GM12864 (cell line): ENCODE measurements around the gene KRTAP12-4.
"Not testable (repeated sequence)": the region's sequence is repeated elsewhere in the genome, so short reads cannot be mapped to it uniquely, and the experiment has no call there.

ENCODE experiments used
- DNase-seq: peaks from one replicate; pipeline ENCODE4 v3.0.0-alpha.2; 2011; ENCODE audit warnings: low read depth
- H3K4me3 ChIP-seq: 2 replicates; pipeline ENCODE4 v1.5.1; 2011; ENCODE audit warnings: mild to moderate bottlenecking, low read depth, low read length, control low read depth
- TF ChIP-seq, protein P1 (sequence below): IDR thresholded peaks from 2 replicates; pipeline ENCODE4 v1.5.1; 2011; ENCODE audit warnings: low read depth, mild to moderate bottlenecking, moderate library complexity, low read length, control low read depth, inconsistent platforms; ENCODE audit errors: missing control alignments

The KRTAP12-4 gene

DNA sequence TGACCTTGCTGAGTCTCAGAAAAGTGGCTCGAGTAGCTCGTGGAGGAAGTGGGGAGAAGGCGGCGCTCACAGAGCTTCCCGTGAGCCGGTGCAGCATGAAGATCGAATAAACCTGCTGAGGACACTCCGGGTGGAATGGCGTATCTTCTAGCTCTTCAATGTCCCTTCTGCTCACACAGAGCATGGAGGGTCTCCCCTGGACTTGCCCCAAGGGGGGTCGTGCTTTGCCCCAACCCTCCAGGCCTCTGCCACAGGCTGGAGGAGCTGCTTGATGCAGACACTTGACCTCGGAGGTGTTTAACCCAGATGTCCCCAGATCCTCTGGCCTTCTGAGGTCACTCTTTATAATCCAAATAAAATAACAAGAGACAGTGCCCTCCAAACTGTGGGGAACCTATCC lies 40.3 kb upstream of the KRTAP12-4 start:
- no peak for DNase-seq
- TF ChIP-seq, protein P1, sequence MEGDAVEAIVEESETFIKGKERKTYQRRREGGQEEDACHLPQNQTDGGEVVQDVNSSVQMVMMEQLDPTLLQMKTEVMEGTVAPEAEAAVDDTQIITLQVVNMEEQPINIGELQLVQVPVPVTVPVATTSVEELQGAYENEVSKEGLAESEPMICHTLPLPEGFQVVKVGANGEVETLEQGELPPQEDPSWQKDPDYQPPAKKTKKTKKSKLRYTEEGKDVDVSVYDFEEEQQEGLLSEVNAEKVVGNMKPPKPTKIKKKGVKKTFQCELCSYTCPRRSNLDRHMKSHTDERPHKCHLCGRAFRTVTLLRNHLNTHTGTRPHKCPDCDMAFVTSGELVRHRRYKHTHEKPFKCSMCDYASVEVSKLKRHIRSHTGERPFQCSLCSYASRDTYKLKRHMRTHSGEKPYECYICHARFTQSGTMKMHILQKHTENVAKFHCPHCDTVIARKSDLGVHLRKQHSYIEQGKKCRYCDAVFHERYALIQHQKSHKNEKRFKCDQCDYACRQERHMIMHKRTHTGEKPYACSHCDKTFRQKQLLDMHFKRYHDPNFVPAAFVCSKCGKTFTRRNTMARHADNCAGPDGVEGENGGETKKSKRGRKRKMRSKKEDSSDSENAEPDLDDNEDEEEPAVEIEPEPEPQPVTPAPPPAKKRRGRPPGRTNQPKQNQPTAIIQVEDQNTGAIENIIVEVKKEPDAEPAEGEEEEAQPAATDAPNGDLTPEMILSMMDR = no peak

GRCh38 chr21:44692798-44693512 lies 38.5 kb upstream of the KRTAP12-4 start:
- H3K4me3 ChIP-seq = no peak overlapping the region
- DNase-seq = no peak
- TF ChIP-seq, protein P1 = no peak

More for the DNA sequence above, 40.3 kb upstream of the KRTAP12-4 start:
- H3K4me3 ChIP-seq = no peak overlapping the region

DNA sequence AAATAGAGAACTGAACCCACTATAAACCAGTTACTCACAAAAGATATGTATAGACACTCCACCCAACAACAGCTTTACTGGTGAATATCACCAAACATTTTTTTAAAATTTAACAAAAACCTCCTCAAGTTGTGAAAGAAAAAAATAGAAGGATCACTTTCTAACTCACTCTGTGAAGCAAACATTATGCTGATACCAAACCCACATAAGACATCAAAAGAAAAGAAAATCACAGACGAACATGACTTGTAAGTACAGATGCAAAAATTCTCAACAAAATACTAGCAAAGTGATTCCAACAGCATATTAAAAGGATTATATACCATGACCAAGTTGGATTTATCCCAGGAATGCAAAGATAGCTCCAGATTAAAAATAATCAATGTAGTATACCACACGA lies 37.2 kb upstream of the KRTAP12-4 start:
- H3K4me3 ChIP-seq = no peak overlapping the region
- DNase-seq = no peak
- TF ChIP-seq, protein P1 = no peak

GRCh38 chr21:44689740-44690139 lies 35.3 kb upstream of the KRTAP12-4 start:
- H3K4me3 ChIP-seq, DNase-seq: not testable (repeated sequence)

- DNase-seq = no peak
Observed at GRCh38 chr21:44687671-44688070, 33.2 kb upstream of the KRTAP12-4 start.

GRCh38 chr21:44686843-44687561 lies 32.5 kb upstream of the KRTAP12-4 start:
- DNase-seq = no peak
- TF ChIP-seq, protein P1 = no peak
- H3K4me3 ChIP-seq = no peak overlapping the region

More at GRCh38 chr21:44687671-44688070, 33.2 kb upstream of the KRTAP12-4 start:
- TF ChIP-seq, protein P1 = no peak
- H3K4me3 ChIP-seq = no peak overlapping the region

- no peak overlapping the region for H3K4me3 ChIP-seq
- TF ChIP-seq, protein P1 = no peak
- DNase-seq = no peak
Observed at GRCh38 chr21:44686000-44686781, 31.7 kb upstream of the KRTAP12-4 start.

- DNase-seq, H3K4me3 ChIP-seq: not testable (repeated sequence)
Observed at GRCh38 chr21:44685050-44685449, 30.6 kb upstream of the KRTAP12-4 start.
